ENCODE measurements around the gene AGAP2. TPM values are rescaled to one million over a fixed set of nuclear protein-coding genes. Genes with fewer than 3 reads are reported as not detected.

AGAP2 gene
- total and polyA plus RNA-seq, 9 of the 15 experiments (the other 6 are each of a cell fraction or from before 2014, with no cell fraction given): 0.04 to 0.77 (median 0.28) TPM; not detected in 1

- TF ChIP-seq E2F8 (IDR thresholded peaks at IDR 0.05; ENCODE audit: low read depth, partially characterized antibody): peak; percentile 77
- TF ChIP-seq ESRRA (IDR thresholded peaks at IDR 0.05; ENCODE audit: borderline replicate concordance, low read depth): peak; percentile 30; the same call in 1 of the 2 replicates
- no peak for TF ChIP-seq ZNF140 (CRISPR knock-in tag; IDR thresholded peaks at IDR 0.05)
- TF ChIP-seq FOSL1 (tag; conservative IDR thresholded peaks at IDR 0.05): peak; percentile 44; the same call in 1 of the 2 replicates
- TF ChIP-seq GABPB1 (CRISPR knock-in tag; IDR thresholded peaks at IDR 0.05): peak; percentile 57
- TF ChIP-seq NRF1 (conservative IDR thresholded peaks at IDR 0.05 in 1 of 2, IDR thresholded peaks at IDR 0.05 in 1 of 2): peak; percentile 85 to 88
- peak; percentile 17; the same call in 1 of the 2 replicates for TF ChIP-seq NFE2 (IDR thresholded peaks at IDR 0.05; ENCODE audit: low read depth)
- TF ChIP-seq MLX (CRISPR knock-in tag; conservative IDR thresholded peaks at IDR 0.05): no peak
- 0 out of 2 replicates have a peak, but pooled peaks have one; percentile 28 for TF ChIP-seq KLF1 (tag; IDR thresholded peaks at IDR 0.05)
- no peak for TF ChIP-seq STAG1 (CRISPR knock-in tag; IDR thresholded peaks at IDR 0.05; ENCODE audit: borderline replicate concordance)
- no peak for TF ChIP-seq MYNN (IDR thresholded peaks at IDR 0.05)
- TF ChIP-seq MYNN (CRISPR knock-in tag; IDR thresholded peaks at IDR 0.05): no peak
- TF ChIP-seq ZNF740 (CRISPR knock-in tag; IDR thresholded peaks at IDR 0.05): peak; percentile 81
- no peak for TF ChIP-seq ZNF740 (tag; IDR thresholded peaks at IDR 0.05)
- TF ChIP-seq HEY1 (CRISPR knock-in tag; IDR thresholded peaks at IDR 0.05; ENCODE audit: borderline replicate concordance): no peak
- no peak for TF ChIP-seq ZNF445 (CRISPR knock-in tag; IDR thresholded peaks at IDR 0.05; ENCODE audit: low read depth)
- TF ChIP-seq ZNF224 (CRISPR knock-in tag; IDR thresholded peaks at IDR 0.05): no peak
- 0 out of 4 replicates have a peak, but pooled peaks of 1 of the 2 experiments have one; percentile 10 for TF ChIP-seq RCOR1 (IDR thresholded peaks at IDR 0.05; ENCODE audit: borderline replicate concordance in 1 of 2, low read depth in 2 of 2, low read length in 2 of 2)
- TF ChIP-seq THAP7 (CRISPR knock-in tag; IDR thresholded peaks at IDR 0.05): no peak
- no peak for TF ChIP-seq ZNF408 (CRISPR knock-in tag; IDR thresholded peaks at IDR 0.05; ENCODE audit: low read depth)
- TF ChIP-seq ZNF175 (CRISPR knock-in tag; IDR thresholded peaks at IDR 0.05; ENCODE audit: low read depth): 0 out of 2 replicates have a peak, but pooled peaks have one; percentile 57
Measured at GRCh38 chr12:57771873-57772428, 33.4 kb upstream of the AGAP2 start, which contains the start of gene METTL1 (continued).
